HepG2 (cell line): ENCODE measurements around the gene LMAN2. TPM values are rescaled to one million over a fixed set of nuclear protein-coding genes. Genes with fewer than 3 reads are reported as not detected.

Experiments
- AGO1 ChIP-seq: fragments of 200-400 bp; formaldehyde crosslinking; IDR thresholded peaks from 2 replicates; pipeline ENCODE4 v1.6.1; 2017; ENCODE audit warnings: mild to moderate bottlenecking, low read depth, low read length, moderate library complexity; ENCODE audit not compliant: poor library complexity, severe bottlenecking
- CENPT ChIP-seq: sonication (generic); formaldehyde crosslinking; IDR thresholded peaks from 2 replicates; pipeline ENCODE4 v1.8.0; 2022; ENCODE audit warnings: low read depth, mild to moderate bottlenecking, moderate library complexity, missing genetic modification reagents
- DNMT3B ChIP-seq: conservative IDR thresholded peaks from 2 replicates; pipeline ENCODE4 v1.6.1; 2016; ENCODE audit warnings: missing biosample characterization, control low read depth
- JDP2 ChIP-seq: sonication (generic); formaldehyde crosslinking; IDR thresholded peaks from 2 replicates; pipeline ENCODE4 v1.8.1; 2022; ENCODE audit warnings: missing genetic modification reagents, borderline replicate concordance
- PHF20 ChIP-seq: sonication (generic); formaldehyde crosslinking; IDR thresholded peaks from 2 replicates; pipeline ENCODE4 v1.5.0; 2020; ENCODE audit warnings: mild to moderate bottlenecking, missing genetic modification reagents
- PRDM10 ChIP-seq: sonication (generic); formaldehyde crosslinking; IDR thresholded peaks from 2 replicates; pipeline ENCODE4 v1.4.0; 2020; ENCODE audit warnings: low read depth, missing genetic modification reagents
- ZIK1 ChIP-seq: sonication (generic); formaldehyde crosslinking; IDR thresholded peaks from 2 replicates; pipeline ENCODE4 v1.5.0; 2020; ENCODE audit warnings: mild to moderate bottlenecking, low read depth, missing genetic modification reagents, borderline replicate concordance
- ZNF230 ChIP-seq: sonication (generic); formaldehyde crosslinking; IDR thresholded peaks from 2 replicates; pipeline ENCODE4 v1.4.0; 2020; ENCODE audit warnings: mild to moderate bottlenecking, missing genetic modification reagents
- ZNF329 ChIP-seq: sonication (generic); formaldehyde crosslinking; IDR thresholded peaks from 2 replicates; pipeline ENCODE4 v1.9.0; 2021; ENCODE audit warnings: low read depth, mild to moderate bottlenecking, missing genetic modification reagents
- ZNF781 ChIP-seq: sonication (generic); formaldehyde crosslinking; IDR thresholded peaks from 2 replicates; pipeline ENCODE4 v1.5.1; 2020; ENCODE audit warnings: borderline replicate concordance, mild to moderate bottlenecking, missing genetic modification reagents; ENCODE audit errors: not compliant biosample characterization
- ZSCAN12 ChIP-seq: sonication (generic); formaldehyde crosslinking; IDR thresholded peaks from 2 replicates; pipeline ENCODE4 v1.9.0; 2021; ENCODE audit warnings: mild to moderate bottlenecking, missing genetic modification reagents
- polyA plus RNA-seq, 8 experiments: library from polyadenylated mRNA; depleted of rRNA in 3 of 8; stranded (reverse) in 7 of 8; unstranded in 1 of 8; fragments of >200 nt; fragmentation: Illumina TruSeq in 4 of 8; extraction: Trizol in 4 of 8; gene quantifications; 2 replicates each; pipeline versions ENCODE4 v1.2.1 to v1.2.3, GENCODE V29; 2011 to 2016; ENCODE audit warnings: low read depth in 4 of 8, missing spikeins in 1 of 8, mixed read lengths in 1 of 8; ENCODE audit not compliant: insufficient read depth in 1 of 8
- total RNA-seq, 5 experiments: library from RNA; depleted of rRNA; stranded (reverse); fragments of >200 nt; fragmentation: Illumina TruSeq; extraction: Trizol; gene quantifications; 2 replicates each; pipeline ENCODE4 v1.2.3, GENCODE V29; 2016; ENCODE audit warnings: low read depth in 1 of 5
- TF ChIP-seq, protein P1 (sequence below): IDR thresholded peaks from 2 replicates; pipeline ENCODE4 v1.6.1; 2016; ENCODE audit warnings: low read depth, missing genetic modification reagents, missing compliant biosample characterization
- TF ChIP-seq, protein P2 (sequence below): IDR thresholded peaks from 2 replicates; pipeline ENCODE4 v1.4.0; 2020; ENCODE audit warnings: mild to moderate bottlenecking, missing genetic modification reagents

LMAN2 gene
- total and polyA plus RNA-seq, 2 of the 13 experiments (the other 11 are each of a cell fraction or from before 2014, with no cell fraction given): 191 to 197 TPM

DNA sequence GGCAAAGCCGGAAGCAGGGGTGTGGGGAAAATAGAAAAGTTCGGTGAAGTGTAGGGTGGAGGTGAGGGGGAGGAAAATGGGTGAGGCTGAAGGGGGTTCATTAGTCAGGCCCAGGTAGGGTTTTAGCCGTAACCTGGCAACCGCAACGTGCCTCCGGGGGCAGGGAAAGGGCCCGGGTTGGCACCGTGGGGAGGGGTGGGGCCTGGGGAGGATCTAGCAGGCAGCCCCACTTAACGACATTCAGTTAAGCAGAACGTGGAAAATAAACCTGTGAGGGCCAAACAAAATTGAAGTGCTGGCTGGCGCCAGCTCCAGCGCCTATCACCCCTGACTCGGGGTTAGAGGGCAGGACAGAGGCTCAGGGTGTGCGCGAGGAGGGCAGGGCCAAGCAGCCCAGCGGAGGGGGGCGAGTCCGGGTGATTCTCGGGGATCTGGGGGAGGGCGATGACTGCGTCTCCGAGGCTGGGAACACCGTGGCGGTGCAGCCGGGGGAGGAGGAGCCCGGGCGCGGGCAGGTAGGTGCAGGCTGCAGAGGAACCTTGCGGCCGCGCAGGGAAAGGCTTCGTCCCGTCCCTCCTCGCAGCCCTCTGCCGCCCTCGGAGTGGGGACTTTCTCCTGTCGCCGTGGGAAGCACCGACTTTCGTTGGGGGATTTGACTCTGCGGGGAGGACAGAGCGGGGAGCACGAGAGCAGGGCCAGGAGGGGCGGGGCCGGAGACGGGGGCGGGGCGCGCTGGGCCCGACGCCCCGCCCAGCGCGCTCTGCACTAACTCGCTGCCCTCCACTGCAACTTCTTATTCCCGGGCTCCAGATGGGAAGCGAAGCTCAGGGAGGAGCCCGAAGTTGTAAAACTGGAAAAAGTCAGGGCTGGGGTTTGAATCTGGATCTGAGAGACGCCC lies 11.4 kb upstream of the LMAN2 start (continued):
- TF ChIP-seq ZNF230 (CRISPR knock-in tag) (no peak), ZIK1 (no peak), CENPT (CRISPR knock-in tag) (no peak), ZNF329 (no peak), AGO1 (no peak), DNMT3B (no peak), PHF20 (CRISPR knock-in tag) (no peak), PRDM10 (CRISPR knock-in tag) (no peak), ZNF781 (CRISPR knock-in tag) (no peak), JDP2 (CRISPR knock-in tag) (no peak), ZSCAN12 (CRISPR knock-in tag) (no peak)
- TF ChIP-seq, protein P1, sequence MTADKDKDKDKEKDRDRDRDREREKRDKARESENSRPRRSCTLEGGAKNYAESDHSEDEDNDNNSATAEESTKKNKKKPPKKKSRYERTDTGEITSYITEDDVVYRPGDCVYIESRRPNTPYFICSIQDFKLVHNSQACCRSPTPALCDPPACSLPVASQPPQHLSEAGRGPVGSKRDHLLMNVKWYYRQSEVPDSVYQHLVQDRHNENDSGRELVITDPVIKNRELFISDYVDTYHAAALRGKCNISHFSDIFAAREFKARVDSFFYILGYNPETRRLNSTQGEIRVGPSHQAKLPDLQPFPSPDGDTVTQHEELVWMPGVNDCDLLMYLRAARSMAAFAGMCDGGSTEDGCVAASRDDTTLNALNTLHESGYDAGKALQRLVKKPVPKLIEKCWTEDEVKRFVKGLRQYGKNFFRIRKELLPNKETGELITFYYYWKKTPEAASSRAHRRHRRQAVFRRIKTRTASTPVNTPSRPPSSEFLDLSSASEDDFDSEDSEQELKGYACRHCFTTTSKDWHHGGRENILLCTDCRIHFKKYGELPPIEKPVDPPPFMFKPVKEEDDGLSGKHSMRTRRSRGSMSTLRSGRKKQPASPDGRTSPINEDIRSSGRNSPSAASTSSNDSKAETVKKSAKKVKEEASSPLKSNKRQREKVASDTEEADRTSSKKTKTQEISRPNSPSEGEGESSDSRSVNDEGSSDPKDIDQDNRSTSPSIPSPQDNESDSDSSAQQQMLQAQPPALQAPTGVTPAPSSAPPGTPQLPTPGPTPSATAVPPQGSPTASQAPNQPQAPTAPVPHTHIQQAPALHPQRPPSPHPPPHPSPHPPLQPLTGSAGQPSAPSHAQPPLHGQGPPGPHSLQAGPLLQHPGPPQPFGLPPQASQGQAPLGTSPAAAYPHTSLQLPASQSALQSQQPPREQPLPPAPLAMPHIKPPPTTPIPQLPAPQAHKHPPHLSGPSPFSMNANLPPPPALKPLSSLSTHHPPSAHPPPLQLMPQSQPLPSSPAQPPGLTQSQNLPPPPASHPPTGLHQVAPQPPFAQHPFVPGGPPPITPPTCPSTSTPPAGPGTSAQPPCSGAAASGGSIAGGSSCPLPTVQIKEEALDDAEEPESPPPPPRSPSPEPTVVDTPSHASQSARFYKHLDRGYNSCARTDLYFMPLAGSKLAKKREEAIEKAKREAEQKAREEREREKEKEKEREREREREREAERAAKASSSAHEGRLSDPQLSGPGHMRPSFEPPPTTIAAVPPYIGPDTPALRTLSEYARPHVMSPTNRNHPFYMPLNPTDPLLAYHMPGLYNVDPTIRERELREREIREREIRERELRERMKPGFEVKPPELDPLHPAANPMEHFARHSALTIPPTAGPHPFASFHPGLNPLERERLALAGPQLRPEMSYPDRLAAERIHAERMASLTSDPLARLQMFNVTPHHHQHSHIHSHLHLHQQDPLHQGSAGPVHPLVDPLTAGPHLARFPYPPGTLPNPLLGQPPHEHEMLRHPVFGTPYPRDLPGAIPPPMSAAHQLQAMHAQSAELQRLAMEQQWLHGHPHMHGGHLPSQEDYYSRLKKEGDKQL (CRISPR knock-in tag): no peak
- TF ChIP-seq, protein P2, sequence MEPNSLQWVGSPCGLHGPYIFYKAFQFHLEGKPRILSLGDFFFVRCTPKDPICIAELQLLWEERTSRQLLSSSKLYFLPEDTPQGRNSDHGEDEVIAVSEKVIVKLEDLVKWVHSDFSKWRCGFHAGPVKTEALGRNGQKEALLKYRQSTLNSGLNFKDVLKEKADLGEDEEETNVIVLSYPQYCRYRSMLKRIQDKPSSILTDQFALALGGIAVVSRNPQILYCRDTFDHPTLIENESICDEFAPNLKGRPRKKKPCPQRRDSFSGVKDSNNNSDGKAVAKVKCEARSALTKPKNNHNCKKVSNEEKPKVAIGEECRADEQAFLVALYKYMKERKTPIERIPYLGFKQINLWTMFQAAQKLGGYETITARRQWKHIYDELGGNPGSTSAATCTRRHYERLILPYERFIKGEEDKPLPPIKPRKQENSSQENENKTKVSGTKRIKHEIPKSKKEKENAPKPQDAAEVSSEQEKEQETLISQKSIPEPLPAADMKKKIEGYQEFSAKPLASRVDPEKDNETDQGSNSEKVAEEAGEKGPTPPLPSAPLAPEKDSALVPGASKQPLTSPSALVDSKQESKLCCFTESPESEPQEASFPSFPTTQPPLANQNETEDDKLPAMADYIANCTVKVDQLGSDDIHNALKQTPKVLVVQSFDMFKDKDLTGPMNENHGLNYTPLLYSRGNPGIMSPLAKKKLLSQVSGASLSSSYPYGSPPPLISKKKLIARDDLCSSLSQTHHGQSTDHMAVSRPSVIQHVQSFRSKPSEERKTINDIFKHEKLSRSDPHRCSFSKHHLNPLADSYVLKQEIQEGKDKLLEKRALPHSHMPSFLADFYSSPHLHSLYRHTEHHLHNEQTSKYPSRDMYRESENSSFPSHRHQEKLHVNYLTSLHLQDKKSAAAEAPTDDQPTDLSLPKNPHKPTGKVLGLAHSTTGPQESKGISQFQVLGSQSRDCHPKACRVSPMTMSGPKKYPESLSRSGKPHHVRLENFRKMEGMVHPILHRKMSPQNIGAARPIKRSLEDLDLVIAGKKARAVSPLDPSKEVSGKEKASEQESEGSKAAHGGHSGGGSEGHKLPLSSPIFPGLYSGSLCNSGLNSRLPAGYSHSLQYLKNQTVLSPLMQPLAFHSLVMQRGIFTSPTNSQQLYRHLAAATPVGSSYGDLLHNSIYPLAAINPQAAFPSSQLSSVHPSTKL (CRISPR knock-in tag): no peak
